HepG2 (cell line): Measurements from ENCODE around the gene BICRA. TPM values are rescaled to one million over a fixed set of nuclear protein-coding genes. Genes with fewer than 3 reads are reported as not detected.

Experiments
- CC2D1A ChIP-seq: sonication (generic); formaldehyde crosslinking; IDR thresholded peaks from 2 replicates; pipeline ENCODE4 v1.8.1; 2023; ENCODE audit warnings: mild to moderate bottlenecking, missing genetic modification reagents
- CEBPG ChIP-seq: IDR thresholded peaks from 2 replicates; pipeline ENCODE4 v1.6.1; 2016
- NR0B2 ChIP-seq: sonication (generic); formaldehyde crosslinking; IDR thresholded peaks from 2 replicates; pipeline ENCODE4 v1.4.0; 2020; ENCODE audit warnings: mild to moderate bottlenecking, missing genetic modification reagents
- PHF20 ChIP-seq: sonication (generic); formaldehyde crosslinking; IDR thresholded peaks from 2 replicates; pipeline ENCODE4 v1.5.0; 2020; ENCODE audit warnings: mild to moderate bottlenecking, missing genetic modification reagents
- SSRP1 ChIP-seq: IDR thresholded peaks from 2 replicates; pipeline ENCODE4 v1.6.1; 2016; ENCODE audit warnings: control low read depth
- TBL1XR1 ChIP-seq: fragments of 150-350 bp; IDR thresholded peaks from 2 replicates; pipeline ENCODE4 v1.6.1; 2014; ENCODE audit warnings: borderline replicate concordance, low read length; ENCODE audit not compliant: partially characterized antibody
- TRAFD1 ChIP-seq: sonication (generic); formaldehyde crosslinking; IDR thresholded peaks from 2 replicates; pipeline ENCODE4 v1.5.1; 2020; ENCODE audit warnings: missing genetic modification reagents, mild to moderate bottlenecking, borderline replicate concordance
- ZBTB38 ChIP-seq: sonication (generic); formaldehyde crosslinking; IDR thresholded peaks from 2 replicates; pipeline ENCODE4 v1.5.1; 2020; ENCODE audit warnings: mild to moderate bottlenecking, missing genetic modification reagents
- ZKSCAN1 ChIP-seq: fragments of 150-350 bp; IDR thresholded peaks from 2 replicates; pipeline ENCODE4 v1.6.1; 2014; ENCODE audit warnings: low read length
- ZNF121 ChIP-seq: sonication (generic); formaldehyde crosslinking; IDR thresholded peaks from 2 replicates; pipeline ENCODE4 v1.5.0; 2020; ENCODE audit warnings: mild to moderate bottlenecking, missing genetic modification reagents
- ZNF792 ChIP-seq: IDR thresholded peaks from 2 replicates; pipeline ENCODE4 v1.6.1; 2016
- ZXDC ChIP-seq: sonication (generic); formaldehyde crosslinking; IDR thresholded peaks from 2 replicates; pipeline ENCODE4 v1.5.0; 2020; ENCODE audit warnings: mild to moderate bottlenecking, missing genetic modification reagents
- polyA plus RNA-seq, 8 experiments: library from polyadenylated mRNA; depleted of rRNA in 3 of 8; stranded (reverse) in 7 of 8; unstranded in 1 of 8; fragments of >200 nt; fragmentation: Illumina TruSeq in 4 of 8; extraction: Trizol in 4 of 8; gene quantifications; 2 replicates each; pipeline versions ENCODE4 v1.2.1 to v1.2.3, GENCODE V29; 2011 to 2016; ENCODE audit warnings: low read depth in 4 of 8, missing spikeins in 1 of 8, mixed read lengths in 1 of 8; ENCODE audit not compliant: insufficient read depth in 1 of 8
- total RNA-seq, 5 experiments: library from RNA; depleted of rRNA; stranded (reverse); fragments of >200 nt; fragmentation: Illumina TruSeq; extraction: Trizol; gene quantifications; 2 replicates each; pipeline ENCODE4 v1.2.3, GENCODE V29; 2016; ENCODE audit warnings: low read depth in 1 of 5
- TF ChIP-seq, protein P1 (sequence below): sonication (generic); formaldehyde crosslinking; IDR thresholded peaks from 2 replicates; pipeline ENCODE4 v1.5.0; 2020; ENCODE audit warnings: mild to moderate bottlenecking, missing genetic modification reagents
- TF ChIP-seq, protein P2 (sequence below): sonication (generic); formaldehyde crosslinking; conservative IDR thresholded peaks from 2 replicates; pipeline ENCODE4 v1.4.0; 2020; ENCODE audit warnings: missing genetic modification reagents
- TF ChIP-seq, protein P3 (sequence below): sonication (generic); formaldehyde crosslinking; IDR thresholded peaks from 2 replicates; pipeline ENCODE4 v1.5.0; 2020; ENCODE audit warnings: mild to moderate bottlenecking, missing genetic modification reagents
- TF ChIP-seq, protein P4 (sequence below): fragments of 450-650 bp; IDR thresholded peaks from 2 replicates; pipeline ENCODE4 v1.6.1; 2017

The BICRA gene
- total and polyA plus RNA-seq, 2 of the 13 experiments (the other 11 are each of a cell fraction or from before 2014, with no cell fraction given) = 0.55 to 0.71 TPM

DNA sequence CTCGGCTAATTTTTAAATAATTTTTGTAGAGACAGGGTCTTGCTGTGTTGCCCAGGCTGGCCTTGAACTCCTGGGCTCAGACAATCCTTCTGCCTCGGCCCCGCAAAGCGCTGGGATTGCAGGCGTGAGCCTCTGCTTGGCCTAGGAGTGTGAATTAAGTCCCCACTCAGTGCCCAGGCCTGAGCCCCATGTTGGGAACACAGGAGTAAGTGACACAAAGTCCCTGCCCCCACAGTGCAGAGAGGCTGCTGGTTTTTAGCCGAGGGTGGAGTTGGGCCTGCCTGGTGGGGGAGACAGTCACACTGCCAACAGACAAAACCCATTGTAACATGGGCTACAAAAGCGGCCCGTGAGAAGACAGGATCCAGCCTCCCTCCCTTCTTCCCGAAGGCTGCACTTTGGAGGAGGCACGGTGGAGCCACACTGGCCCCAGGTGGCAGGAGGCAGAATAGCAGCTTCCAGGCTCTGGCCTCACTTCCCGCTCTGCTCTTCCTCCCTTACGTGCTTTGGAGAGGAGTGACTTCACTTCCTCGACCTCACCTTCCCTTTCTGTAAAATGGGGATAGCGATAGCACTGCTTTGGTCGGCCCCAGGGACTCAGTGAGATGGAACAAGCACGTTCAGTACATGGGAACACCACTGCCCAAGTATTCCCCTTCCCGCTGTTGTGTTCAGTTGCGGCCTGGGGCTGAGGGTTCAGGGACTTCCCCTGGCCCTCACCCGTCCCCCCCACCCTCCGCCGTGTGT, 89.1 kb downstream of the BICRA start (continued):
- TF ChIP-seq, protein P1, sequence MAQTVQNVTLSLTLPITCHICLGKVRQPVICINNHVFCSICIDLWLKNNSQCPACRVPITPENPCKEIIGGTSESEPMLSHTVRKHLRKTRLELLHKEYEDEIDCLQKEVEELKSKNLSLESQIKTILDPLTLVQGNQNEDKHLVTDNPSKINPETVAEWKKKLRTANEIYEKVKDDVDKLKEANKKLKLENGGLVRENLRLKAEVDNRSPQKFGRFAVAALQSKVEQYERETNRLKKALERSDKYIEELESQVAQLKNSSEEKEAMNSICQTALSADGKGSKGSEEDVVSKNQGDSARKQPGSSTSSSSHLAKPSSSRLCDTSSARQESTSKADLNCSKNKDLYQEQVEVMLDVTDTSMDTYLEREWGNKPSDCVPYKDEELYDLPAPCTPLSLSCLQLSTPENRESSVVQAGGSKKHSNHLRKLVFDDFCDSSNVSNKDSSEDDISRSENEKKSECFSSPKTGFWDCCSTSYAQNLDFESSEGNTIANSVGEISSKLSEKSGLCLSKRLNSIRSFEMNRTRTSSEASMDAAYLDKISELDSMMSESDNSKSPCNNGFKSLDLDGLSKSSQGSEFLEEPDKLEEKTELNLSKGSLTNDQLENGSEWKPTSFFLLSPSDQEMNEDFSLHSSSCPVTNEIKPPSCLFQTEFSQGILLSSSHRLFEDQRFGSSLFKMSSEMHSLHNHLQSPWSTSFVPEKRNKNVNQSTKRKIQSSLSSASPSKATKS (CRISPR knock-in tag) = no peak
- TF ChIP-seq CEBPG (CRISPR knock-in tag) = 0 out of 2 replicates have a peak, but pooled peaks have one; percentile 5
- TF ChIP-seq PHF20 = no peak
- peak; percentile 73; the same call in 1 of the 2 replicates for TF ChIP-seq ZBTB38 (CRISPR knock-in tag)
- TF ChIP-seq NR0B2 (CRISPR knock-in tag) = no peak
- TF ChIP-seq, protein P2, sequence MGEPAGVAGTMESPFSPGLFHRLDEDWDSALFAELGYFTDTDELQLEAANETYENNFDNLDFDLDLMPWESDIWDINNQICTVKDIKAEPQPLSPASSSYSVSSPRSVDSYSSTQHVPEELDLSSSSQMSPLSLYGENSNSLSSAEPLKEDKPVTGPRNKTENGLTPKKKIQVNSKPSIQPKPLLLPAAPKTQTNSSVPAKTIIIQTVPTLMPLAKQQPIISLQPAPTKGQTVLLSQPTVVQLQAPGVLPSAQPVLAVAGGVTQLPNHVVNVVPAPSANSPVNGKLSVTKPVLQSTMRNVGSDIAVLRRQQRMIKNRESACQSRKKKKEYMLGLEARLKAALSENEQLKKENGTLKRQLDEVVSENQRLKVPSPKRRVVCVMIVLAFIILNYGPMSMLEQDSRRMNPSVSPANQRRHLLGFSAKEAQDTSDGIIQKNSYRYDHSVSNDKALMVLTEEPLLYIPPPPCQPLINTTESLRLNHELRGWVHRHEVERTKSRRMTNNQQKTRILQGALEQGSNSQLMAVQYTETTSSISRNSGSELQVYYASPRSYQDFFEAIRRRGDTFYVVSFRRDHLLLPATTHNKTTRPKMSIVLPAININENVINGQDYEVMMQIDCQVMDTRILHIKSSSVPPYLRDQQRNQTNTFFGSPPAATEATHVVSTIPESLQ (CRISPR knock-in tag) = no peak
- TF ChIP-seq ZNF792 (CRISPR knock-in tag) = 0 out of 2 replicates have a peak, but pooled peaks have one; percentile 33
- TF ChIP-seq SSRP1 (CRISPR knock-in tag) = no peak
- TF ChIP-seq, protein P3, sequence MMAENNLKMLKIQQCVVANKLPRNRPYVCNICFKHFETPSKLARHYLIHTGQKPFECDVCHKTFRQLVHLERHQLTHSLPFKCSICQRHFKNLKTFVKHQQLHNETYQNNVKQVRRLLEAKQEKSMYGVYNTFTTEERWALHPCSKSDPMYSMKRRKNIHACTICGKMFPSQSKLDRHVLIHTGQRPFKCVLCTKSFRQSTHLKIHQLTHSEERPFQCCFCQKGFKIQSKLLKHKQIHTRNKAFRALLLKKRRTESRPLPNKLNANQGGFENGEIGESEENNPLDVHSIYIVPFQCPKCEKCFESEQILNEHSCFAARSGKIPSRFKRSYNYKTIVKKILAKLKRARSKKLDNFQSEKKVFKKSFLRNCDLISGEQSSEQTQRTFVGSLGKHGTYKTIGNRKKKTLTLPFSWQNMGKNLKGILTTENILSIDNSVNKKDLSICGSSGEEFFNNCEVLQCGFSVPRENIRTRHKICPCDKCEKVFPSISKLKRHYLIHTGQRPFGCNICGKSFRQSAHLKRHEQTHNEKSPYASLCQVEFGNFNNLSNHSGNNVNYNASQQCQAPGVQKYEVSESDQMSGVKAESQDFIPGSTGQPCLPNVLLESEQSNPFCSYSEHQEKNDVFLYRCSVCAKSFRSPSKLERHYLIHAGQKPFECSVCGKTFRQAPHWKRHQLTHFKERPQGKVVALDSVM = peak; percentile 76
- TF ChIP-seq TBL1XR1 = peak; percentile 31
- peak; percentile 60; the same call in 1 of the 2 replicates for TF ChIP-seq ZKSCAN1
- no peak; the same call in 1 of the 2 replicates for TF ChIP-seq ZXDC (CRISPR knock-in tag)
- no peak for TF ChIP-seq TRAFD1 (CRISPR knock-in tag)
- TF ChIP-seq, protein P4, sequence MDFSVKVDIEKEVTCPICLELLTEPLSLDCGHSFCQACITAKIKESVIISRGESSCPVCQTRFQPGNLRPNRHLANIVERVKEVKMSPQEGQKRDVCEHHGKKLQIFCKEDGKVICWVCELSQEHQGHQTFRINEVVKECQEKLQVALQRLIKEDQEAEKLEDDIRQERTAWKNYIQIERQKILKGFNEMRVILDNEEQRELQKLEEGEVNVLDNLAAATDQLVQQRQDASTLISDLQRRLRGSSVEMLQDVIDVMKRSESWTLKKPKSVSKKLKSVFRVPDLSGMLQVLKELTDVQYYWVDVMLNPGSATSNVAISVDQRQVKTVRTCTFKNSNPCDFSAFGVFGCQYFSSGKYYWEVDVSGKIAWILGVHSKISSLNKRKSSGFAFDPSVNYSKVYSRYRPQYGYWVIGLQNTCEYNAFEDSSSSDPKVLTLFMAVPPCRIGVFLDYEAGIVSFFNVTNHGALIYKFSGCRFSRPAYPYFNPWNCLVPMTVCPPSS = no peak
- no peak for TF ChIP-seq CC2D1A (CRISPR knock-in tag)
- peak; percentile 85 for TF ChIP-seq ZNF121 (CRISPR knock-in tag)
